GM18520 (cell line): Measurements from ENCODE around the gene SIGLEC15.
"Not testable (repeated sequence)": the region's sequence is repeated elsewhere in the genome, so short reads cannot be mapped to it uniquely, and the experiment has no call there.

Experiments used
- ATAC-seq: cut with Tn5 transposase; IDR thresholded peaks from one replicate; pipeline ENCODE4 v1.9.1; 2021; ENCODE audit not compliant: unreplicated experiment

Gene SIGLEC15

GRCh38 chr18:45841765-45842442, 16.4 kb downstream of the SIGLEC15 start:
- no peak for ATAC-seq

DNA sequence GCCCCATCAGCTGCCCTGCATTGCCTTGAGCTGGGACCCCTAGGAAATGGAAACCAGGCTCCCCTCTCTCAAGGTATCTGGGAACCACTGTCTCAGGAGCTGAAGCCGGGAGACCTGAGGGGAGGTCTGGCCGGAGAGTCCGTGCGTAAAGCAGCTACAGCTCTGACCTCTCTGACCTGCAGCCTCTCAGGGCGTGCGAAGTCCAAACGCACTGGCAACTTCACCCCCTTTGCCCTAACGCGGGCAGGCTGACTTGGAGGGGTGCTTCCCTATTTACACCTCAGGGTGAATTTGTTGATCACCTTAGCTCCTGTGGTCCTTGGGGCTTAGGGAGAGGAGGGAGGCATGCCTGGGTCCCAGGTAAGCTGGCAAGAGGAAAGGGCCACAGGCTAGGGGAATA, 17.5 kb downstream of the SIGLEC15 start:
- ATAC-seq: no peak

GRCh38 chr18:45844938-45845337, 19.5 kb downstream of the SIGLEC15 start:
- ATAC-seq: no peak

- ATAC-seq: no peak
These were observed 19.9 kb downstream of the SIGLEC15 start for GRCh38 chr18:45845410-45845809.

- ATAC-seq: no peak
These were observed 21.6 kb downstream of the SIGLEC15 start for GRCh38 chr18:45847119-45847518.

- ATAC-seq: not testable (repeated sequence)
These were observed 23.2 kb downstream of the SIGLEC15 start for GRCh38 chr18:45848643-45849042.

GRCh38 chr18:45849529-45849928, 24.1 kb downstream of the SIGLEC15 start:
- ATAC-seq: no peak

DNA sequence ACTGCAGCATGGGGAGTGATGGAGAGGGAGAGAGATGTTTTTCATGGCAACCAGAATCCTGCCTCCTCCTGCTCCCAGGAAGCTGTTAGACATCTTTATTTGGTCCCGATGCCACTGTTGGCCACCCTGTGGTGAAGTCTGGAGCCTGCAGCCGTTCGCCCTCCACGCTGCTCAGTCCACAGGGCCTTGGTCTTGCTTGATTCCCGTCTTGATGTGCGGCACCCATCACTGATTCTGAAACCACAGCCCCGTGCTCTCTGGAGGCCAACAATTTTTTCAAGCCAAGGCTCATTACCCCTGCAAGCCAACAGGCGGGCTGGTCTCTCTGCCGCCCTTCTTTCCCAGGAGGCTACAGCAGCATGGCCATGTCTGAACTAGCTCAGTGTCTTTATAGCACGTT, 24.5 kb downstream of the SIGLEC15 start:
- ATAC-seq: no peak

DNA sequence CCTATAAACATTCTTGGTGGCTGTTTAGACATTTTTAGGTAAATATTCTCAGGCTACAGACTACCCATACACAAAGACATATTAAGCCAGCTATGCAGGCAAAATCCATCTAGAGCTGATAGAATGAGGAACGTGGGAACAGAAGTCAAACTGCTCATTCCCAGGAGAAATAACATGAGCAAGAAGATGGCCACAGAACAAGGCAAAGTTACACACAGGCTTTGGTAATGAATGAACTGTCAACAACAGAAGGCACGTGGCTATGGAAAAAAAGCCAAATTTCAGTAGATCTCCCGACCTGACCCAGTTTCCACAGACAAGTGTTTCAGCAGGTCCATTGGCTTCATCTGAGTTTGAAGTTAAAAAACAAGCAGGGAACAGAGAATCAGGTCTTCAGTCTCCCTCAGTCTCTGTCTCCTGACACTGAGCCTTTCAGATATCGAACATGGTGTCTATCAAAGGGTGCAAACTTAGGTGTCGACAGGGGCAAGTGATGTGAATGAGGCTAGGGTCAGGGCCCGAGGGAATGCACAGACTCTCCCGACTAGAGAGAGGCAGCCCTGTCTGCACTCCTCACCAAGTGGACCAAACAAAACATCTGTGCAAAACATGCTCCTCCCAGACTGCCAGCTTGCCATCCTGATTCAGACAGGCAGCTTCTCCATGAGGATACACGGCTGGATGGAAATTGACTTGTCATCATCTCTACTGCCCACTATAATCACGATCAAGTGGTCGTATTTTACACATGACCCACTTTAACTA, 25.9 kb downstream of the SIGLEC15 start:
- ATAC-seq: no peak

DNA sequence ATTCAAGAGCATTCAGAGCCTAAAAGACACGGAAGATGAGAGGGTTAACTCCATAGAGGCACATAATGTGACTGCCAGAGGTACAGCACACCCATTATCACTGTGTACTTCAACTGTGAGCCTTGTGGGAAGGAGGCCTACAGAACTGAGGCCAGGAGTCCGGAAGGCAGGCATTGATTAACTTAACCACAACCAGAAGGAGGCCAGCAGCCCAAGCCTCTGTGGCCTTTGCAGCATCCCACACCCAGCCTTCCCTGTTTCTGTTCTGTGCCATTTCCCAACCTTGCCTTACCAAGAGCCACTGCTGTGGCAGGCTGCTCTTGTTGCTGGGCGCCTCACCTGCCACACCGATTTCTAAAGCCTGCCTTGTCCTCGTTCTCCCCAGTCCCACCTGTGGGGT, 27.2 kb downstream of the SIGLEC15 start:
- no peak for ATAC-seq

- no peak for ATAC-seq
These were observed 28.6 kb downstream of the SIGLEC15 start for GRCh38 chr18:45854036-45854586.

DNA sequence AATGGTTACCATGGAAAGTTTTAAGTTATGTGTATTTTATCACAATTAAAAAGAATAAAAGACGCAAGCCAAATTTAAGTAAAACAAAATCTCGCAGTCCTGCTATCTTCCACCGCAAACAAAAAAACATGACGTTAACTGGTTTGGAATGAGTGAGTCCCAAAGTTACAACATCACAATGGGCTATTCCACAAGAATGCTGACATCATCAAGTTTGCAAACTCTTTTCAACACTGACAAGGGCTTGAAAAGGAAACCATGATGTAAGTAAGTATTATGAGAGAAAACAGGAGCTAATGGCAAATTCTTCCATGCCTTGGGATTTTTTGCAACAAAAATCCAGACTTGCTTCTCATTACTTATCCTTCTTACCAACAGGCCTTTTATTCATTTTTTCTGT, 31.1 kb downstream of the SIGLEC15 start:
- ATAC-seq: no peak

DNA sequence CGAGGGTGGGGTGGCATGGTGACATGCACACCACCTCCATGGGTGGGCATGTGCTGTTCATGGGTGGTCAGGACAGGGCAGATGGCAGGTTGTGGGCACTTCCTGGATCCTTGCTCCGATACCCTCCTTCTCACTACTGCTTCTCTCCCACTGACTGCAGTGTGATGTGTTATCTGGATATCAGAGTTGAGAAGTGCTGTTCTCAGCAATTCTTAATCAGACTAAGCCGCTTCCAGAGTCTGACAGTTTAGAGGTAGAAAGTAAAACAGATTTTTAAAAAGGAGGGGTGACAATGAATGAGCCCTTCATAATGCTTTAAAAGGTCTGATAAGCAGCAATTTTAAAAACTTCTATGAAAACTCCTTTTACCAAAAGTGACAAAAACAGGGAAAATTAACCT, 33.9 kb downstream of the SIGLEC15 start:
- ATAC-seq: no peak

DNA sequence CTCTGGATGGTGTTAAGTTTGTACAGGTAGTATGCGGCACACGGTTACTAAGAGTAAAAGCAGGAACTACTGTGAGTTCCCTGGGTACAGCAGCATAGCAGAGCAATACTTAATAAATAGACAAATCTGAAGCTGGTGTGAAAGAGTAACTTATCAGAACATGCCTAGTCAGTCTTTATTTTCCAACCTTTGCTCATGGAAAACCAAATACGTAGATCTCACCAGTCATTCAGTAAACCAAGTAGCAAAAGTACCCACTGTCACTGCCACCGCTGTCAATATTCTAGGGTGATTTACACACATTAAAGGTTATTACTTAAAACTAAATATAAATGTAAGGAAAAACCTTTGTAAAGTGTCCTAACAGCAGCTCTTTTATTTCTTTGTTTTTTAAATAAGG, 35.0 kb downstream of the SIGLEC15 start:
- no peak for ATAC-seq

- ATAC-seq: no peak
These were observed 35.5 kb downstream of the SIGLEC15 start for GRCh38 chr18:45860971-45861370.

DNA sequence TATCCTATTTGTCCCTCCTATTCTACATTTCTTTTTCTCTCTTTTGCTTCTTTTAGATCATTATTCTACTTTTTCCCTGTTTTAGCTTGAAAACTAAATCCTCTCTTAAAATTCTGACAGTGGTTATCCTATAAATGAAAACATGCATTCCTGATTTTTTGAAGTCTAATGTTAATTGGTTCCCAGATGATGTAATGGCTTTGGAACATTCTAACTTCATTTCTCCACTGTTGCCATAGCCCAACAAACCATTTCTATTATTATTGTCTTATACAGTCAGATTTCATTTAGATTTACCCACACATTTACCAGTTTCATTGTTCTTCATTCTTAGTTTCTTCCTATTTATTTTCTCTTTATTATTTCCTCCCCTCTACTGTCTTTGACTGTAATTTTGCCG, 36.5 kb downstream of the SIGLEC15 start:
- ATAC-seq: no peak

GRCh38 chr18:45863469-45863868, 38.0 kb downstream of the SIGLEC15 start:
- ATAC-seq: no peak

DNA sequence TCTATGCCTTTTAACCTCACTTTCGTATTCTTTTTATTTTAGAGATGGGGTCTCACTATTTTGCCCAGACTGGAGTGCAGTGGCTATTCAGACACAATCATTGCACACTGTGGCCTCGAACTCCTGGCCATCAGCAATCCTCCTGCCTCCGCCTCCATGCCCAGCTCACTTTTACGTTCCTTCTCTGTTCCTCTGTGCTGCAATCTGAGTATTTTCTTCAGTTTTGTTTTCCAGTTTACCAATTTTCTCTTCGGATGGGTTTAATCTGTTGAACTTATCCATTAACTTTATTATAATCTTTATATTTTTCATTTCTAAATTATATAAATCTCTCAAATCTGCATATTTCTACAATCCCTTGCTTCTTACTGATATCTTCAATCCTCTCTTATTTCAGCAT, 38.6 kb downstream of the SIGLEC15 start:
- ATAC-seq: no peak

- no peak for ATAC-seq
These were observed 40.0 kb downstream of the SIGLEC15 start for GRCh38 chr18:45865466-45865865.

GRCh38 chr18:45870419-45870818, 44.9 kb downstream of the SIGLEC15 start:
- ATAC-seq: no peak

DNA sequence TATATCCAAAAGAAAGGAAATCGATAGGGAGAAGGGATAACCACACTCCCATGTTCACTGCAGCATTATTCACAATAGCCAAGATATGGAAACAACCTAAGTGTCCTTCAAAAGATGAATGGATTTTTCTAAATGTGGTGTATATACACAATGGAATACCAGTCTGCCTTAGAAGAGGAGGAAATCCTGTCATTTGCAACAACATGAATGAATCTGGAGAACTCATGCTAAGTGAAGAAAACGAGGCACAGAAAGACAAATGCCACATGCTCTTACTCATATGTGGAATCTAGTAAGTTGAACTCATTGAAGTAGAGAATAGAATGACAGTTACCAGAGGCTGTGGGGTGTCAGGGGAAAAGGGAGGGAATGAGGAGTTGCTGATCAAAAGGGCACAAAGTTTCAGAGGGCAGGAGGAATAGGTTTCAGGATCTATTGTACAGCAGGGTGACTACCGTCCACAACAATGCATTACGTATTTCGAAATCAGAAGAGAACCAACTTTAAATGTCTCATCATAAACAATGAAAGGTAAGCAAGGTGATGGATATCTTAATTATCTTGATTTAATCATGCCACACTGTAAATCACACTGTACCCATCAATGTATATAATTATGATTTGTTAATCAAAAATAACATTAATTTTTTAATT, 46.1 kb downstream of the SIGLEC15 start:
- ATAC-seq: no peak
